SHP77 (cell line): Measurements from ENCODE around the gene NDUFV2.
"Not testable (repeated sequence)": the region's sequence is repeated elsewhere in the genome, so short reads cannot be mapped to it uniquely, and the experiment has no call there.

Experiments used
- DNase-seq, 2 experiments: peaks; one replicate each; lab custom pipeline; 2025; lab: John Stamatoyannopoulos, UW

The NDUFV2 gene

DNA sequence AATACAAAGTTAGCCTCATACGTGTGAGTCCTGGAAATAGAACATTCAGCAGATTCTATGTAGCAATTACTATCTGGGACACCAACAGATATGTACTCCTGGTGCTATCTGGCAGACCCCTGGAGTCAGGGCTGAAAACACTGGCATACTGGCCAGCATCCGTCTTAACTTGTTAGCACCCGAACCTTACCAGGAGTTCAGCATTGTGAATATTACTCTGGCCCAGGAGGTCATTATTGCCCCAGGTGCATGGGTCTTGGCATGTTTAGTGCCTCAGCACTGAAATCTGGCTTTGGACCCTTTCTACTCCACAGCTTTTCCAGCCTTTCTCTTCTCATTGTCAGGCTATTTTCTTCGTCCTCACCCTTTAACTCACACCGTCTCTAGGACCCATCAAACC is 11.9 kb upstream of the NDUFV2 start:
- no peak for DNase-seq

DNA sequence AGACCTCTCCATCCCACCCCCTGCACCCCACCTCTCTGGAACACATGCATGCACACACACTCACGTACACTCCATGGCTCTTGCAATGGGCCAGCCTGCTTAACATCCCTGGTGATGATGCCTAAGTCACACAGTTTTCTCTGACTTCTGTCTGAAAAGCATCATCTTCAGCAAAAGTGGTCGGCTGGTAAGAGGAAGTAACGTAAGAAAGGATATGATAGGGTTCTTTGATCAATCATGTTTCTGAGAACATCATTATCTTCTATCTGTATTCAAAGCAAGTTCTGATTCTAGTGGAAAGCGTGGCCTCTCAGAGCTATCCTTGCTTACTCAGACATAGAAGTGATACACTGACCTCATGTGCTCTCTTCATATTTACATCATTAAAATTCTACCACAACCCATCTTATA is 11.4 kb upstream of the NDUFV2 start:
- DNase-seq = no peak

DNA sequence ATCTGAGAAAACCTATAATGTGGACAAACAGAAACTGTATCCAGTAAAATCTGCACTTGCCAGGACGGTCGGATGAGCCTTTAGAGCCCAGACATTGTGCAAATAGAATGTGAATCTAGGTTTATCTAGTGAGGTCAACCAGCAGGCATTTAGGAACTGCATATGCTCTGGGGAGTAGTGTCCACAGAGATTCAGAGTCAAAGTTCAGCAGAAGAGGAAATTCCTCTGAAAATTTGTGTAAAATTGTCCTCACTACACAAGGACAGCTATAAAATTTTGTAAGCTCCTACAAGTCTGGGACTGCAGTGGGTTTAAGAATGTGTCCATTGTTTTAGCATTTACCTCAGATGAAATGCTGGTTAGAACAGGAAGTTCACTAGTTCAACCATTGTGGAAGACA is 9.8 kb upstream of the NDUFV2 start:
- DNase-seq = no peak

DNA sequence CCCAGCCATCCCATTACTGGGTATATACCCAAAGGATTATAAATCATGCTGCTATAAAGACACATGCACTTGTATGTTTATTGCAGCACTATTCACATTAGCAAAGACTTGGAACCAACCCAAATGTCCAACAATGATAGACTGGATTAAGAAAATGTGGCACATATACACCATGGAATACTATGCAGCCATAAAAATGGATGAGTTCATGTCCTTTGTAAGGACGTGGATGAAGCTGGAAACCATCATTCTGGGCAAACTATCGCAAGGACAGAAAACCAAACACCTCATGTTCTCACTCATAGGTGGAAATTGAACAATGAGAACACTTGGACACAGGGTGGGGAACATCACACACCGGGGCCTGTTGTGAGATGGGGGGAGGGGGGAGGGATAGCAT is 9.4 kb upstream of the NDUFV2 start:
- not testable (repeated sequence) for DNase-seq

DNA sequence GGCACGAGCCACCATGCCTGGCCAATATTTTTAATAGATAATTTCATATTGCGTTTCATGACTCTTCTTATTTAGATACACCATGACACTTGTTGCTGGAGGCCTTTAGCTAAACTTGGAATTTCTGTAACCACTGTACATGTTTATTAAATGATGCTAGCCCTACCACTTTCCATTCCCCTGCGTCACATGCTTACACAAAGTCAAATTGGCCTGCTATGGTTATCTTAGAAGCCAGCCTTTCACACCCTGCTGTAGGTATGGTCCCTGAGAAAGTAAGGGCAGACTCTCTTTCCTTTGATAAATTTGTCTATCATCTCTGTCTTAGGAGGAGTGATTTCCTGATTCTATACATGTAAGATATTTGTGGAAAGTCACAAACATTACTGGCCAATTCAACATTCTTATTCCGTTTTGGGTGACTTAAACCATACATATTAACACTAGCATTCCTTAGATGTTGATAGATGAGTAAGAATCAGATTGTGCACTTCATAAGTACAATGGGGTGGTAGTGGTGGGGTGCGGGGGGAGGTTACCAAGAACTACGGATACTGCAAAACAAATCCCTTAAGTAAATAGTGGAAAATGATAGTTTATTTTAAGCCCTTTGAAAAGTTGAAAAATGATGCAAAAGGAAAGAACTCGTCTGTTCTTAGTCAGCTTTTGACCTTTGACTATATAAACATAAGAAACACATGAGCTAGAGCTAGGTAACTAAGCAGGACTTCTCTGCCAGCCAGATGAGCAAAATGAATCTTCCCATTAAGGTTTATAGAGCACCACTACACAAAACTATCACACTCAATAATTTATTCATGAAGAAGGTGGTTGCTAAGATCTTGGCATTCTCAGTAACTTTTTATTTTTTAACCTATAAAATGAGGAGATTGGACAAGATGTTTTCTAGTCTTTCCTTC is 7.9 kb upstream of the NDUFV2 start:
- DNase-seq = no peak

DNA sequence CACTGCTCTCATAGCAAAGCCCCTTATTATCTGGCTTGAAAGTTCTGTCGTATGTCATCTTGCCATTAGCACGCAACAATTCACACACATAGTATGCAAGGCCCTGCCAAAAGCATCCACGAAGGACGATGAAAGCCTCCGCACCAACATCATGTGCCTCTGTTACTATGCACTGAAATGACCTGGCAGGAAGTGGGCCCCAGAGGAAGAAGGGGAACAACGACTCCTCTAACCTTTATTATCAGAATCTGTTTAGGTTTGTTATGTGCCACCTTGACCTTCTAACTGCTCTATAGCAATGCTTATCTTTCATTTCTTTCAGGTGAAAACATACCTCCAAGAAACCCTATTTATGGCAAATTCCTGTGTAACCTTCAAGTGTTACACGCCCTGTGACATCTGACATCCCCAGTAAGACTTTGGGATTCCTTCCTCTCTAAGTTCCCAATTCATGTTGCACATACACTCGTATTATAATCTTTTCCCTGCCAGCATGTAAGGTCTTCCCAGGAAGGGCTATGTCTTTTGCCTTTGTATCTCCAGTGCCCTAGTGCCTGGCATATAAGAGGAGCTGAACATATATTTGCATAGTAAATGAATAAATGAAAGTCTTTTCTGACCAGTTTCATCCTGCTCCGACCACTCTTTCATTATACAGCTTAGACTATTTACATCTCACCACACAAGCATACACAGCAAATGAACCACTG is 7.0 kb upstream of the NDUFV2 start:
- no peak for DNase-seq

DNA sequence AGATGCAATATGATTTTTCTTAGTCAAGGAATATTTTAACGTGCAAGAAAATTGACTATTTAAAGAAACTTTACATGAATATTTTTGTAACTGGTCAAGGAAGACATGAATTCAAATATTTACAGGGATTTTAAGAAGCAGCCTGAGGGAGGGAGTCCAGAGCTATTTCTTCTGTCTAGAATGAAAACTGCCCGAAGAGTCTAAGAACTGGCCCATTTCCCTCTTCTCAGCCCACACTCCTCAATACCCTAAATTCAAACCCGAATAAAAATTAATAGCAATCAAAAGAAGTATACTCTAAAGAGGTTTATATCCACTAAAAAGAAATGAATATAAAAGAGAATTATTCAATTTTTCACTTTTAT is 6.5 kb upstream of the NDUFV2 start:
- DNase-seq = no peak

DNA sequence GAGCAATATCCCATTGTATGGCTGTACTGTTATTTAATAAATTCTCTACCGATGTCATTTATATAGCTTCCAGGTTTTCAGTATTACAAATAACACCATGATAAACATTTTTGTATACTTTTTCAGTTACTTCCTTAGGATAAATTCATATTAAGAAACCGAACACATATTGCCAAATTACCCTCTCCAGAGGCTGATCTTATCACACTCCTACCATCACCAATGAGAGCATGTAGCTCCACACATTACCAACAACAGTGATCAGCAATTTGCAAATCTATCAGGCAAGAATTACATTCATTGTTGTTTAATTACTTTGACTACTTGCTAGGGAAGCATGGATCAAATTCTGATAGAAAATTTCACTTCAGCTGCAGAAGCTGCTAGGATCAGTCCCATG is 5.8 kb upstream of the NDUFV2 start:
- no peak for DNase-seq

DNA sequence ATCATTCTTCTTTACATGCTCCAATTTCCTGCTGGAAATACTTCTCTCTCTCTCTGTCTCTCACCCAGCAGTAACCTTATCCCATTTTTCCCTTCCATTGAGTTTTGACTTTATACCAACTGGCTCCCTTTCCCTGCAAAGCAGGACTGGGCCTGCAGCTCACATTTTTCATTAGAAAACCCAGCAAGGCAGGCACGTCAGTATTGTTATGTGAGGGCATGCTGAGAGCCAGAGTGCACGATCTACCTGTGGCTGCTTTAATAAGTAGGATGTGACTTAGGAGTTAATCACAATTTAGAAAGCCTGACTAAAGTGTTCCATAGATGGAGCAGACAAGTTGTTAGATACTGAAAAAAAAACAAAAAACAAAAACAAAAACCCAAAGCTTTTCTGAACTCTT is 5.2 kb upstream of the NDUFV2 start:
- no peak for DNase-seq

DNA sequence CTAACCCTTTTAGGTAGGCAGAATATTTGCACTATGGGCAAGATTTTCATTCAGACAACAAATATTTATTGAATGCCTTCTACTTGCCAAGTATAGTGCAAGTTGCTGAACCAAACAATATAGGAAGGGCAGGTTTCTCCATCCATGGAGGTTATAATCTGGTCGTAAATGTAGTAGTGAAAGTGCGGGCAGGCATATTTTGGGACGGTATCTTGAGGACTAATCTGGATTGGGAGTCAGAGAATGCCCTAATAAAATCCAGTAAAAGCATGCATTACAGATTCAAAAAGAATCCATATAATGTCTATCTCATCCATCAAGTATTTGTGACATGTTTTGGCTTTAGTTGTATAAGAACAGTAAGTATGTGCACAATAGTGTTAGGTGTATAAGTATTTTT is 1.7 kb upstream of the NDUFV2 start:
- DNase-seq = no peak

DNA sequence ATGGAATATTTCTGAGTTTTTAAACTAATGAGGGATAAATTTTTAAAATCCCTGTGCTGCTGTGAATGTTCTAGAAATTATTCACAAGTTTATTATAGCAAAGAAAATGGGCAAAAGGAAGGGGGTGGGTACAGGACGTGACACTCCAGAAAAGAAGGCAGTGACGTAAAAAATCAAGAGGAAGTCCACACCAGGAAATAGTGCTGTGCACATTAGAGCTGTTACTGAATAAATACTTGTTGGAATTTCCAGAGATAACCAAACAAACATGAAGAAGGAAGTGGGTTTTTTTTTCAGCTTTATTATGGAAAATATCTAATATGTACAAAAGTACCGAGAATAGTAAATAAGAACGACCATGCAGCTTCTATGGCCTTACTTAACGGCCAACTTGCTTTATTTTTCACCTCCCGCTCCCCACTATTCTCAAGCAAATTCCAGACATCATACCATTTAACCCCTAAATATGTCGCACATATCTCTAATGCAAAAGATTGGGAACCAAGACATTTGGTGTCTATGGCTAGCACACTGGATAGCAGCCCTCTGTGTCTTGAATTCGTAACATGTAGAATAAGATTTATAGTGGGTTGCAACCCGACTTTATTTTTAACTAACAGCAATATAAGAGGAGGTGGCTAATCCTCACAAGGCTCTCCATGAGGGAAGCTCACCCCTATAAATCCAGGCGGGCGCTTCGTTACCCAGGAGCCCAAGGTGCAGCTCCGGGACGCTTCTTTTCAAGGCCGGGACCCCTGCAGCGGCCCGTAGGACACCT is 580 bp upstream of the NDUFV2 start:
- peak; percentile 29 to 39 for DNase-seq

DNA sequence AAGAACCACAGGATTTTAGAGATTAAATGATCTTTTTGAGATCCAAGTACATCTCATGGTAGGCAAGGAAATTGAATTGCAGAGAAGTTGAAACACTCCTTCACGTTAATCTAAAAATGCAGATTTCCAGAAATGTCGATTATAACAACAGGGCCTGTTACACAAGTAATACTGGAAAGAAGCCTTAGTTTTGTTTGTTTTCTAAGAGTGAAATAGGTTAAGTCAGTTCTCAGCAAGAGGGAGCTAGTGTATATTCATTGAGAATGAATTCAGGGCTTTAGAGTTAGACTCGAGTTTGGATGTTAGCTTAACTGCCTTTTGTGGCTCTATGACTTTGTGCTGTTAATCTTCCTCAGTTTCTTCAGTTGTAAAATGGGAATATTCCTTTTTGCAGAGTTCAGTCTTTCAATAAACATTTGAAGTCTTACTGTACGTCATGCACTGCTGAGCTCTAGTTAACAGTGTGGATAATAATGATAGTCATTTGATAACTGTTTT is 926 bp downstream of the NDUFV2 start:
- no peak for DNase-seq

DNA sequence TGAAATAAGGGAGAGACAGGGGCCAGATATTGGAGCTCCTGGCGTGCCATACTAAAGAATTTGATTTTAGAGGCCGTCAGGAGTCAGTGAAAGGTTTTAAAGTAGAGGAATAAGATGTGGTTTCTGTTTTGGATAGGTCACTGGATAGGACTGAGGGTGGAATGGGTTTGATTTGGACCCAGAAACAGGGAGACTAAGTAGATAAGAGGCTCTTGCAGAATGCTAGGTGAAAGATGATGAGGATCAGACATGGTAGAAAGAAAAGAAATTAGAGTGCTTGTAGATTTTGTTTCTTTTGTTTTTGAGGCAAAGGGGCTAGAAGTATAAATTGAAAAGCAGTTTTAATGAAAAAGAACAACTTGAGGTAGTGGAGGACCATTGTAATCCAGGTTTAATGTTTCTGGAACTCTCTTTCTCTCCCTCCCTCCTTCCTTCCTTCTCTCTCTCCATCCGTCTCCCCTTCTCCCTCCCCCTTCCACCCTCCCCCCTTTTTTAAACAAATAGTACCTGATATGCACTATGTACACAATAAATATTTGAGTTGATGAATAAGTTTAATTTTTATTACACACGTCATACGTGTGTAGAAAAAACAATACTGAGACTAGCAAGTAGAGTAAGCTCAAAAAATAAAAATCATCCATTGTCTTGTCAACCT is 1.9 kb downstream of the NDUFV2 start:
- no peak for DNase-seq

DNA sequence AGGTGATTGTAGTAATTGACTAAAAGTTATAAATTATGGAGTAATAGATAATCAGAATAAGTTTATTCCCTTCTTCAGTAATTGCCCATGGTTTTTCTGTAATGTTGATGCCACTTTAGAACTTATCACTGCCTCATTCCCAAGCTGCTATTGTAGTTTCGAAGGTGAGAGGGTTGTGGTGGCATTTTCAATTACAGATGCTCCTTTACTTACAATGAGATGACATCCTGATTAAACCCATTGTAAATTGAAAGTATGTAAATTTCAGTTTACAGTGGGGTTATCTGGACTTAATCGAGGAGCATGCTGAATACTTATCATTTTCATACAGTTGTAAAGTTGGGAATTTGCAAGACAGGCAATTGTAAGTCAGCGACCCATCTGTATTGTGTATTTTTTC is 2.9 kb downstream of the NDUFV2 start:
- no peak for DNase-seq

DNA sequence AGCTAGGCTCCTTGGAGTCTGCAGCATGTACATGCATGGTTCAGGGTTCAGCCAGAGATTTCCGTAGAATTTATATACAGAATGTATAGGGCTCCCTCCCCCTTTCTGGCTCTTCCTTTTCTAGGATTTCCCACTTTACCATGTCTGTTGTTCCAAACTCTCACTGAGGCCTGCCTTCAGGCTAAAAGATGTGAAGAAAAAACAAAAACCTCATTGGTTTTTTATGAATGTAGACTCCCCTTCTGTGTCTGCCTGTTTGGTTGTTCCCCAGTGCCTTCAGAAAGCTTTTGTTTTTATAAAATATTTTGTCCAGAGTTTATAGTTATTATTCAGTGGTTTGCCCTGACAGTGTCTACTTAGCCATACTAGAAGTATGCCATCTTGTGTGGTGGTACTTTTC is 3.6 kb downstream of the NDUFV2 start:
- DNase-seq = no peak

DNA sequence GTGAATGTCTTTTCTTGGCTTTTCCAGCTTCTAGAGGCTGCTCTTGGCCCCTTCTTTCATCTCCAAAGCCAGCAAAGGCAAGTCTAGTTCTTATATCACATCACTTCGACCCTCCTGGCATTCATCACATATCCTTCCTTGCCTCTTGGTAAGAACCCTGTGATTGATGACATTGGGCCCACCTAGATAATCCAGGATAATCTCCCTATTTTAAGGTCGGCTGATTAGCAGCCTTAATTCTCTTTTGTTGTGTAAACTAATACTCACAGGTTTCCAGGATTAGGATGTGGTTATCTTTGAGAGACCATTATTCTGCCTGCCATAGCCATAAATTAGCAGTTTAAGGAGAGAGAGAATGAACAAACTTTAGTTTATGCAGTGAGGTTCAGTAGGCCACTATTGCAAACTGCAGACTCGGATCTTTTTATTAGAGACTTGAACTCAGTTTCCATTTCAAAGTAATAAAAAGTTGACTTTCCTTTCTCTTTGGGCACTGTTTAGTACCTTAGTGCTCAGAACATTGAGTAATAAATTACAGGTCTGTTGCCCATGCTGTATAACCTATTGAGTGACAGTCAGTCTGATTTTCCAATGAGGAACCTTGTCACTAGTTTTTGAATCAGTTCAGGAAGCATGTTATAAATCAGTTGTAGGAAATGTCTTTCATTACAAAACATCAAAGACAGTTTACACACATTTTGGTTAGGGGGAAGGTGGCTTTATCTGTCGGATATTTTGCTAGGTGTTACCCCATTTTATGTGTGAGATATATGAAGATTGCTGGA is 4.5 kb downstream of the NDUFV2 start:
- no peak for DNase-seq

DNA sequence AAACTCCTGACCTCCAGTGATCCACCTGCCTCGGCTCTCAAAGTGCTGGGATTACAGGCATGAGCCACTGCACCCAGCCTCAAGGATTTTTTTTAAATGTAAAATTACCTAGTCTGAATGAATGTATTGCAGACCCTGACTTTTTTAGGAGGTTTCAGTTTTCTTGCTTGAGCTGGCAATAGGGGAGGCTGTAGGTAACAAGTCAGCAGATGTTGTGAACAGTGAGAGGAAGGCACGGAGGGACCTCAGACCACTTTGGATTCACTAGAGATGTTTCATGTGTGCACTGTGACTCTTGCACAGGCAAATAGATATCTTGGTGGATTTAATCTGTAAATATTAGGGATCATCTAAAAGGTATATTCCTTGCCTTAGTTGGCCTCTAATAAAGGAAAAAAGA is 6.4 kb downstream of the NDUFV2 start:
- DNase-seq = no peak

DNA sequence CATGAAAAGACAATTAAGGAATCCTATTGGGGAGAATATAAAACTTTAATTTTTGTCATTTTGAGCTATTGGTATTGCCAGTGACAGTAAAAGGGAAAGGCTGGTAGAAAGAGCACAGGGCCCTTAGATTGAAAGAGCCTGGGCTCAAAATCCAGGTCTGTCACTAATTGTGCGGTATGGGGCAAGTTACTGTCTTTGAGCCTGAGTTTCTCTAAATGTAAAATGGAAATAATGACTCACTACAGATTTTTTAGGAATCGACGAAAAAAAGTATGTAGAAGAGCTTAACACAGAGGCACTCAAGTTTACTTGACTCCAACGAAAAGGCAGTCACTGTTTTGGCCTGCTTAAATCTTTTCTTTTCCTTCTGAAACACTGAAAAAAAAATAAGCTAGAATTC is 7.0 kb downstream of the NDUFV2 start:
- no peak for DNase-seq

DNA sequence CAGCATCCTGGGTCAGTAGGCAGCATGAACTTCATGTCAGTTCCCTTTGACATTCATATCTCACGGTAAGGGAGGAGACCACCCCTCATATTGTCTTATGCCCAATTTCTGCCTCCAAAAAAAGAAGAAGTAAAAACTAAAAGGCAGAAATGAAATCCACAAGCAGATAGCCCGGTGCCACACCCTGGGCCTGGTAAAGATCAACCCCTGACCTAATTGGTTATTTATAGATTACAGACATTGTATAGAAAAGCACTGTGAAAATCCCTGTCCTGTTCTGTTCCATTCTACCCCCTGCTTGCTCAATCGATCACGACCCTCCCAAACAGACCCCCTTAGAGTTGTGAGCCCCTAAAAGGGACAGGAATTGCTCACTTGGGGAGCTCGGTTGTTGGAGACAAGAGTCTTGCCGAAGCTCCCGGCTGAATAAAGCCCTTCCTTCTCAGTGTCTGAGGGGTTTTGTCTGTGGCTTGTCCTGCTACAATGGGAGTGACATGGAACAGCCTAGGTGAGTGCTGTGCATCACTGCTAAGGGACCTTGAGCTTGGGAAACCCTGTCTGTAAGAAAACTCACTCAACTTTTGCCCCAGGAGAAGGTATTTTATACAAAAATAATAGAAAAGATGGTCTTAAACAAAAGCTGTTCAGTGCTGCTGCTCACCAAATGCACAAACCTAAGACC is 11.1 kb downstream of the NDUFV2 start:
- no peak for DNase-seq

DNA sequence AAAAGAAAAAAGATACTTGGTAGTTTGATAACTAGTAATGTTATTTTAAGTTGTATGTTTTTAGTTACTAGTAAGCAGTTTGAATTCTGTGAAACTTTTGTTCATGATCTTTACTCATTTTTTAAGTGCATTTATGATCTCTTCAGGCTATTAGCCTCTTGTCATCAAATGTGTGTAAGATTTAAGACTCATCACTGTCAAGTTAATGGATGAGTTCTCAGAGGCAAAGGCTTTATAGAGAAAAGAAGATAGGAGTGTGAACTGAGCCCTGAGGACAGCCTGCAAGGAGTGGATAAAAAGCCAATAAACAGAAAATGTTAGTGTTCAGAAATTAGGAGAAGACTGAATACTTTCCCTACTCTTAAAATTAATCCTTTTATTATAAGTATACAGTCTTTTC is 13.5 kb downstream of the NDUFV2 start:
- no peak for DNase-seq
